Measurements from ENCODE around the gene ATG4B. TPM values are rescaled to one million over a fixed set of nuclear protein-coding genes. Genes with fewer than 3 reads are reported as not detected.

ATG4B gene
- total and polyA plus RNA-seq, 2 of the 8 experiments (the other 6 are each of a cell fraction or from before 2014, with no cell fraction given), result 103 to 155 TPM

DNA sequence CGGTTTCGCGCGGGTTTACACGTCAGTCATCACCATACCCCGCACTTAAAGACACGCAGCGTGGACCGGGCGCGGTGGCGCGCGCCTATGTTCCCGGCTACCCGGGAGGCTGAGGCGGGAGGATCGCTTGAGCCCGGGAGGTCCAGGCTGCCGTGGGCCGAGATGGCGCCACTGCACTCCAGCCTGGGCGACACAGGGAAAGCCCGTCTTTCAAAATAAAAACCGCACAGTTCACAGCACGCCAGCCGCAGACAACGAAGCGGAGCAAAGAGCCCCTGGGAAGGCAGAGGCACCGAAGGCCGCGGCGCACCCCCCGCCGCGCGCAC, 48.8 kb downstream of the ATG4B start:
- no peak overlapping the region for H3K23ac ChIP-seq (ENCODE audit: insufficient read length)
- POLR2A ChIA-PET (ENCODE audit: partially characterized antibody), result interaction anchor here (0.5 to 20.2 kb wide), 12 partner anchors 10 to 194 kb away, joined by 3 to 265 read pairs (median 4); partner anchors contain the start of genes ATG4B, ING5 and THAP4
- H2BK5ac ChIP-seq (ENCODE audit: low read depth, low read length), result no peak overlapping the region; the same call in 1 of the 2 replicates
- no peak overlapping the region for H2BK12ac ChIP-seq (ENCODE audit: low read depth, low read length)
- peaks cover 8 to 36% (median 16%) of the 10 kb centered on the region in 4 experiments; a peak in 7 of 8 replicates for H3K36me3 ChIP-seq (ENCODE audit: control insufficient read depth in 2 of 4, insufficient read depth in 4 of 4, low read length in 3 of 4)
- H3K27ac ChIP-seq (ENCODE audit: low read depth, low read length), result peak overlapping the region; percentile 88
- peak overlapping the region; percentile 60; the same call in 1 of the 2 replicates for H3K18ac ChIP-seq (ENCODE audit: extremely low read depth, low read length)
- peak overlapping the region; percentile 29; the same call in 1 of the 2 replicates for H2AFZ ChIP-seq (ENCODE audit: low read length)
- H3K56ac ChIP-seq (replicated peaks; ENCODE audit: insufficient read length, low read depth, low read length), result peak overlapping the region; percentile 37
- H2AK5ac ChIP-seq (ENCODE audit: low read depth, low read length), result no peak overlapping the region
- TF ChIP-seq, protein P1, sequence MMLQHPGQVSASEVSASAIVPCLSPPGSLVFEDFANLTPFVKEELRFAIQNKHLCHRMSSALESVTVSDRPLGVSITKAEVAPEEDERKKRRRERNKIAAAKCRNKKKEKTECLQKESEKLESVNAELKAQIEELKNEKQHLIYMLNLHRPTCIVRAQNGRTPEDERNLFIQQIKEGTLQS (IDR thresholded peaks at IDR 0.05; ENCODE audit: insufficient read depth, low read depth, low read length), result no peak
- TF ChIP-seq SRF (IDR thresholded peaks at IDR 0.05; ENCODE audit: low read depth, low read length), result no peak
- no peak for TF ChIP-seq SIRT6 (IDR thresholded peaks at IDR 0.05; ENCODE audit: low read length)
- no peak for TF ChIP-seq POLR2AphosphoS5 (IDR thresholded peaks at IDR 0.05; ENCODE audit: low read depth, low read length)
- TF ChIP-seq, protein P2, sequence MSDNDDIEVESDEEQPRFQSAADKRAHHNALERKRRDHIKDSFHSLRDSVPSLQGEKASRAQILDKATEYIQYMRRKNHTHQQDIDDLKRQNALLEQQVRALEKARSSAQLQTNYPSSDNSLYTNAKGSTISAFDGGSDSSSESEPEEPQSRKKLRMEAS (IDR thresholded peaks at IDR 0.05), result no peak
- no peak for TF ChIP-seq KDM4A (IDR thresholded peaks at IDR 0.05; ENCODE audit: low read depth, low read length, severe bottlenecking)
- no peak for TF ChIP-seq SIN3A (conservative IDR thresholded peaks at IDR 0.05 in 1 of 2, IDR thresholded peaks at IDR 0.05 in 1 of 2; ENCODE audit: low read depth in 1 of 2, low read length in 2 of 2)
- TF ChIP-seq CBX5 (IDR thresholded peaks at IDR 0.05; ENCODE audit: low read depth, low read length), result no peak
- no peak for TF ChIP-seq BCL11A (IDR thresholded peaks at IDR 0.05; ENCODE audit: low read depth in 2 of 2, low read length in 2 of 2)
- TF ChIP-seq TBP (IDR thresholded peaks at IDR 0.05; ENCODE audit: low read depth, low read length), result no peak
- no peak for TF ChIP-seq SAP30 (IDR thresholded peaks at IDR 0.05; ENCODE audit: insufficient read depth, insufficient replicate concordance, low read length)
- TF ChIP-seq FOSL1 (IDR thresholded peaks at IDR 0.05; ENCODE audit: insufficient read depth, low read depth, low read length), result no peak
- TF ChIP-seq CHD2 (IDR thresholded peaks at IDR 0.05; ENCODE audit: low read length), result no peak
- no peaks in the 10 kb centered on the region for H3K27me3 ChIP-seq (replicated peaks in 1 of 4; ENCODE audit: control insufficient read depth in 3 of 4, extremely low read depth in 1 of 4, insufficient read depth in 3 of 4, low read length in 3 of 4)
- H4K5ac ChIP-seq (ENCODE audit: insufficient read length, low read depth, low read length), result no peak overlapping the region
- H4K91ac ChIP-seq (replicated peaks; ENCODE audit: insufficient read length, low read length), result peak overlapping the region; percentile 34
- peaks cover 0 to 6% of the 10 kb centered on the region in 2 experiments for H4K20me1 ChIP-seq (replicated peaks in 1 of 2; ENCODE audit: control insufficient read depth in 1 of 2, insufficient read depth in 2 of 2, low read length in 2 of 2)
- peak overlapping the region; percentile 59 to 86 for H3K4me2 ChIP-seq (ENCODE audit: insufficient read depth in 1 of 2, low read depth in 2 of 2, low read length in 2 of 2)
- CTCF ChIA-PET (ENCODE audit: partially characterized antibody), result interaction anchor here (1.0 to 3.4 kb wide), 4 partner anchors 10 to 88 kb away, joined by 3 to 11 read pairs (median 8); partner anchors contain the start of gene ING5
- peaks cover 0 to 23% of the 10 kb centered on the region in 2 experiments; a peak in 2 of 4 replicates for H3K79me2 ChIP-seq (ENCODE audit: control insufficient read depth in 1 of 2, insufficient read depth in 2 of 2, low read length in 2 of 2)
- H3K4me1 ChIP-seq (replicated peaks in 1 of 4; ENCODE audit: control insufficient read depth in 3 of 4, insufficient read depth in 4 of 4, low read length in 3 of 4), result peaks cover 0 to 8% (median 0%) of the 10 kb centered on the region in 4 experiments; a peak in 1 of 7 replicates
- peaks cover 6% of the 10 kb centered on the region for H3K79me1 ChIP-seq (ENCODE audit: low read depth, low read length)
- H3K9me3 ChIP-seq (ENCODE audit: insufficient read depth in 2 of 2, low read depth in 1 of 2, low read length in 1 of 2), result no peaks in the 10 kb centered on the region
- no peak overlapping the region for H2BK20ac ChIP-seq (ENCODE audit: low read length)
- WGBS, 2 experiments (ENCODE audit: extremely low coverage in 1 of 2, insufficient coverage in 1 of 2, insufficient read length in 1 of 2, insufficient replicate concordance in 2 of 2, low coverage in 1 of 2, low lambda C conversion rate in 2 of 2, missing lambda C conversion rate in 1 of 2), result 2% methylated on average over 36 of the region's 37 CpGs; no CpG with 5 or more reads in 1 of the 2 experiments
- no peak for FAIRE-seq
- peak overlapping the region; percentile 84 to 94 (median 91) for H3K4me3 ChIP-seq (ENCODE audit: extremely low read depth in 1 of 4, insufficient read depth in 2 of 4, low read depth in 3 of 4, low read length in 4 of 4)
- no peak overlapping the region for H2BK15ac ChIP-seq (ENCODE audit: low read length)
- no peak overlapping the region for H3K14ac ChIP-seq (ENCODE audit: insufficient read length)
- peaks cover 4% of the 10 kb centered on the region; the same call in 1 of the 2 replicates for H3K23me2 ChIP-seq (ENCODE audit: low read depth, low read length)
- peak overlapping the region; percentile 14 for H3K4ac ChIP-seq (replicated peaks; ENCODE audit: insufficient read length, low read depth, low read length)
- H4K8ac ChIP-seq (ENCODE audit: extremely low read depth, insufficient read depth, low read length), result peak overlapping the region; percentile 93
- no peak overlapping the region for H2BK120ac ChIP-seq (replicated peaks; ENCODE audit: low read depth, low read length)
- DNase-seq (ENCODE audit: low read depth in 1 of 2, low spot score in 2 of 2), result no peak
- H3K9ac ChIP-seq (replicated peaks in 1 of 4; ENCODE audit: extremely low read depth in 1 of 4, low read depth in 3 of 4, low read length in 3 of 4), result peak overlapping the region; percentile 81 to 95 (median 87)

Data from H1 (cell line).